ENCODE data around the gene KDM7A. TPM values are rescaled to one million over a fixed set of nuclear protein-coding genes. Genes with fewer than 3 reads are reported as not detected.
A peak's percentile ranks its signal among the peaks of the same experiment; 100 is the strongest.

KDM7A gene
- total RNA-seq = 10 to 100 TPM; 12.9 to 41.8 (median 18.2) TPM

DNA sequence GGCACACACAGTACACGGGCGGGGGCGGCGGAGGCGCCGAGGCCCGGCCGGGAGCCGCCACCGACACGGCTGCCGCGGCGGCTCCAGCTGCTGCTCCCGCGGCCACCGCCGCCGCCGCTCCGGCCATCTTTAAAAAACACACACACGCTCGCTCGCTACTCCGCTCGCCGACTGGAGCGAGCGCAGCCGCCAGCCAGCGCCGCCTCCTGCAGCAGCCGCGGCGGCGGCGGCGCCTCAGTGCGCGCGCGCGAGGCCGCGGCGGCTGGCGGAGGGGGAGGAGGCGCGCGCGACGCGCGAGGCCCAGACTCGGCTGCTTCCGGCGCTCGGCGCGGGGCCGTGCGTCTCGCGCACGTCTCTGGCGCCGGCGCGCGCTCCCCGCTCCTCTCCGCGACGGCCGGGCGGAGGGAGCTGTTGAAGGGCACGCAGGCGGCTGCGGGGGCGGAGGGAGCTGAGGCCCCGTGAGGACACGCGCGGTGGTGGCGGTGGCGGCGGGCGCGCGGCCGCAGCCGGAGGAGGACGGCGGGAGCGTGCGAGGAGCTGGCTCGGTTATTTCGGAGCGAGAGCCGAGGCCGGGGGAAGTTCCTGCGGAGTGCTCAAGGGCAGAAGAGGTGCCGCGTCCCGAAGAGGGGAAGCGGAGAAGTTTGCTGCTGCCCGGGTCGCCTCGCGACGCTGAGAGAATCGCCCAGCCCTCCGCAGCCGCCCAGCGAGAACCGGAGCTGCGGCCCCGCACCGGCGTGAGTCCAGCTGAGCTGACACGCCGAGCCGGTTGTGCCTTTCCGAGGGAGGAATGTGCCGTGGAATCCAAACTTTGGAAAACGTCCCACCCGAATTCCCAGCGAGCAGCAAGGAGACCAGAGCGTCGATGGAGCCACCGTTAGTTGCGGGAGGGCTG is at the start of gene KDM7A:
Gene KDM7A (minus strand): TSS at position 173 of the 892 bp plus-strand sequence. CDS start 46 bp downstream, at position 127.
- Histone ChIP-seq H3K9me3 (no peaks in the 10 kb centered on the region), H3K36me3 (no peaks in the 10 kb centered on the region), H3K4me1 (peaks cover 12 to 33% (median 20%) of the 10 kb centered on the region in 4 donors), H3K4me3 (peak within 1 kb of the TSS; percentile 69 to 87 (median 76)), H3K27me3 (no peaks in the 10 kb centered on the region), H3K27ac (peak within 1 kb of the TSS; percentile 98 to 99 (median 98))
- TF ChIP-seq POLR2A (IDR thresholded peaks at IDR 0.05) = peak in 3 of 4 donors; percentile 51 to 88 (median 74)
- TF ChIP-seq CTCF (IDR thresholded peaks at IDR 0.05) = peak in 4 of 6 experiments; percentile 14 to 55 (median 40)
- peak in 1 of 4 donors; percentile 8 for TF ChIP-seq EP300 (IDR thresholded peaks at IDR 0.05)
- peak; percentile 59 to 73 for TF ChIP-seq POLR2AphosphoS5 (IDR thresholded peaks at IDR 0.05)
- WGBS, 2 donors = 0 to 1% methylated on average over 12 to 59 of the region's 132 CpGs
- DNase-seq (peak; percentile 93 to 98), ATAC-seq (ENCODE audit: low FRiP score in 2 of 2) (peak; percentile 93 to 94)

DNA sequence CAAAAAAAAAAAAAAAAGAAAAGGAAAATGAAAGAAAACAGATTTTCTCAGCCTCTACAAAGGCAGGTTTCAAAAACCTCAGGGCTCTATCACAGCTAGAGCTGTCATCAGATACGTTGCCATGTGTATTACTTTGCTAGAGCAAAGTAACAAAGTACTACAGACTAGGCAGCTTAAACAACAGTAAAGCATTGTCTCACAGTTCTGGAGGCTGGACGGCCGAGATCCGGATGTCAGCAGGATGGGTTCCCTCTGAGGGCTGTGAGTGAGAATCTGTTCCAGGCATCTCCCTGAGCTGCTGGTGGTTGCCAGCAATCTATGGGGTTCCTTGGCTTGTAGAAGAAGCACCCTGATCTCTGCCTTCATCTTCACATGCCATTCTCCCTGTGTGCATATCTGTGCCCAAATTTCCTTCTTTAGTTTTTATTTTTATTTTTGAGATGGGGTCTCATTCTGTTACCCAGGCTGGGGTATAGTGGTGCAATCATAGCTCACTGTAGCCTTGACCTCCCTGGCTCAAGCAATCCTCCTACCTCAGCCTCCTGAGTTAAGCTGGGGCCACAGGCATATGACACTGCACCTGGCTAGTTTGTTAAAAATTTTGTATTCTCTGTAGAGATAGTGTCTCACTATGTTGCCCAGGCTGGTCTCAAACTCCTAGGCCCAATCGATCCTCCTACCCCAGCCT is 48.9 kb upstream of the KDM7A start:
- Histone ChIP-seq H3K27ac (no peak overlapping the region), H3K4me1 (peaks cover under 1 to 13% (median 12%) of the 10 kb centered on the region in 4 donors), H3K36me3 (no peaks in the 10 kb centered on the region), H3K9me3 (no peaks in the 10 kb centered on the region), H3K27me3 (no peaks in the 10 kb centered on the region), H3K4me3 (no peak overlapping the region)
- TF ChIP-seq EP300 (IDR thresholded peaks at IDR 0.05) = no peak
- no peak for TF ChIP-seq CTCF (IDR thresholded peaks at IDR 0.05)
- no peak for TF ChIP-seq POLR2A (IDR thresholded peaks at IDR 0.05)
- no peak for TF ChIP-seq POLR2AphosphoS5 (IDR thresholded peaks at IDR 0.05)
- ATAC-seq (ENCODE audit: low FRiP score in 2 of 2) = no peak
- WGBS, 2 donors = 66 to 75% methylated on average over 5 of the region's 5 CpGs
- no peak for DNase-seq

- Histone ChIP-seq H3K27ac (no peak overlapping the region), H3K9me3 (no peaks in the 10 kb centered on the region), H3K36me3 (no peaks in the 10 kb centered on the region), H3K4me3 (no peak overlapping the region), H3K4me1 (no peaks in the 10 kb centered on the region), H3K27me3 (no peaks in the 10 kb centered on the region)
- 89 to 90% methylated on average over 14 to 15 of the region's 15 CpGs for WGBS, 2 donors
- TF ChIP-seq POLR2AphosphoS5 (IDR thresholded peaks at IDR 0.05) (no peak), EP300 (IDR thresholded peaks at IDR 0.05) (no peak), POLR2A (IDR thresholded peaks at IDR 0.05) (no peak), CTCF (IDR thresholded peaks at IDR 0.05) (no peak)
- peak in 1 of 2 donors; percentile 22 for DNase-seq
- ATAC-seq (ENCODE audit: low FRiP score in 2 of 2) = no peak
These were observed 46.9 kb upstream of the KDM7A start for GRCh38 chr7:140223515-140224221.

GRCh38 chr7:140222814-140223213 is 46.0 kb upstream of the KDM7A start:
- DNase-seq (peak in 1 of 2 donors; percentile 15), ATAC-seq (ENCODE audit: low FRiP score in 2 of 2) (no peak)
- no peaks in the 10 kb centered on the region for H3K4me1 ChIP-seq
- H3K27ac ChIP-seq = no peak overlapping the region
- no peak overlapping the region for H3K4me3 ChIP-seq
- H3K36me3 ChIP-seq = no peaks in the 10 kb centered on the region
- 81 to 92% methylated on average over 9 to 10 of the region's 10 CpGs for WGBS, 2 donors
- H3K9me3 ChIP-seq = no peaks in the 10 kb centered on the region
- no peaks in the 10 kb centered on the region for H3K27me3 ChIP-seq
- TF ChIP-seq POLR2AphosphoS5 (IDR thresholded peaks at IDR 0.05) (no peak), EP300 (IDR thresholded peaks at IDR 0.05) (no peak)

Measured in upper lobe of left lung (tissue), 6 donors.